Measurements from ENCODE around the gene FASTKD1.

DNA sequence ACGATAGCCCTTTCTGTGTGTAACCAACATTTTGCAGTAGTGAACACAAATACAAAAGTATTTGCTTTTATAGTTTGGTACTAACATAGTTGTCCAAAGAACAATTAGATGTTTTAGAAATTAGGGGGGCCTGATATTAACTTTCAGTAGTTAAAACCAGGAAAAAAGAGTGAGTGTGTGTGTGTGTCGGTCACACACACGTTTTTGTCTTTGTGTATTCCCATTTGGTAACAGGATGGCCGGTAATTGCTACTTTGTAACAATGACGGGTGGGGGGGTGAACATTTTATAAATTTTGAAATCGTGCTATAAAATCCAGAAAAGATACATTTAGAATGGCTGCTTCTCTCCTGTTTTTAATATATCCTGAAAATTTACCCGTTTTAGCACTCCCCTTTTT lies 12.0 kb upstream of the FASTKD1 start:
- TF ChIP-seq, protein P1, sequence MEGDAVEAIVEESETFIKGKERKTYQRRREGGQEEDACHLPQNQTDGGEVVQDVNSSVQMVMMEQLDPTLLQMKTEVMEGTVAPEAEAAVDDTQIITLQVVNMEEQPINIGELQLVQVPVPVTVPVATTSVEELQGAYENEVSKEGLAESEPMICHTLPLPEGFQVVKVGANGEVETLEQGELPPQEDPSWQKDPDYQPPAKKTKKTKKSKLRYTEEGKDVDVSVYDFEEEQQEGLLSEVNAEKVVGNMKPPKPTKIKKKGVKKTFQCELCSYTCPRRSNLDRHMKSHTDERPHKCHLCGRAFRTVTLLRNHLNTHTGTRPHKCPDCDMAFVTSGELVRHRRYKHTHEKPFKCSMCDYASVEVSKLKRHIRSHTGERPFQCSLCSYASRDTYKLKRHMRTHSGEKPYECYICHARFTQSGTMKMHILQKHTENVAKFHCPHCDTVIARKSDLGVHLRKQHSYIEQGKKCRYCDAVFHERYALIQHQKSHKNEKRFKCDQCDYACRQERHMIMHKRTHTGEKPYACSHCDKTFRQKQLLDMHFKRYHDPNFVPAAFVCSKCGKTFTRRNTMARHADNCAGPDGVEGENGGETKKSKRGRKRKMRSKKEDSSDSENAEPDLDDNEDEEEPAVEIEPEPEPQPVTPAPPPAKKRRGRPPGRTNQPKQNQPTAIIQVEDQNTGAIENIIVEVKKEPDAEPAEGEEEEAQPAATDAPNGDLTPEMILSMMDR (IDR thresholded peaks at IDR 0.05), result no peak
- TF ChIP-seq EP300 (IDR thresholded peaks at IDR 0.05), result no peak

Measured in ovary (tissue), 3 donors.